ENCODE measurements around the gene MAP7. TPM values are rescaled to one million over a fixed set of nuclear protein-coding genes. Genes with fewer than 3 reads are reported as not detected.

Gene MAP7
- total and polyA plus RNA-seq, 8 donors, result 15.7 to 22.0 (median 17.3) TPM

- H3K27ac ChIP-seq, result peak overlapping the region in 1 of 2 donors; percentile 4
- no peak for TF ChIP-seq CTCF (IDR thresholded peaks at IDR 0.05)
Observed at GRCh38 chr6:136566007-136566487, 15.8 kb upstream of the MAP7 start.

GRCh38 chr6:136564180-136564579 is 14.0 kb upstream of the MAP7 start:
- ATAC-seq (no peak), DNase-seq (no peak)
- peaks cover 3 to 73% of the 10 kb centered on the region in 2 donors for H3K36me3 ChIP-seq
- intact Hi-C loops (cut with DNase I), result no loop called here
- H3K27me3 ChIP-seq, result no peaks in the 10 kb centered on the region
- no peak overlapping the region for H3K4me3 ChIP-seq
- H3K9me3 ChIP-seq, result no peaks in the 10 kb centered on the region
- no peak for TF ChIP-seq CTCF (IDR thresholded peaks at IDR 0.05)
- H3K27ac ChIP-seq, result no peak overlapping the region
- peaks cover 0 to 3% of the 10 kb centered on the region in 2 donors for H3K4me1 ChIP-seq

More at GRCh38 chr6:136566007-136566487, 15.8 kb upstream of the MAP7 start:
- H3K4me1 ChIP-seq, result peaks cover 0 to 3% of the 10 kb centered on the region in 2 donors
- intact Hi-C loops (cut with DNase I), result no loop called here
- no peak overlapping the region for H3K4me3 ChIP-seq
- H3K9me3 ChIP-seq, result peaks cover 0 to 2% of the 10 kb centered on the region in 2 donors
- ATAC-seq, result peak; percentile 29
- H3K27me3 ChIP-seq, result no peaks in the 10 kb centered on the region
- peak in 2 of 4 donors; percentile 41 to 83 for DNase-seq
- peaks cover 3 to 57% of the 10 kb centered on the region in 2 donors for H3K36me3 ChIP-seq

- intact Hi-C loops (cut with DNase I), result no loop called here
- ATAC-seq, result no peak
- TF ChIP-seq CTCF (IDR thresholded peaks at IDR 0.05), result no peak
- Histone ChIP-seq H3K27me3 (no peaks in the 10 kb centered on the region), H3K27ac (no peak overlapping the region), H3K4me3 (no peak overlapping the region), H3K4me1 (peaks cover 0 to 3% of the 10 kb centered on the region in 2 donors), H3K36me3 (peaks cover 3 to 79% of the 10 kb centered on the region in 2 donors), H3K9me3 (no peaks in the 10 kb centered on the region)
- DNase-seq, result no peak
Observed at GRCh38 chr6:136563386-136564152, 13.3 kb upstream of the MAP7 start.

- no peak for TF ChIP-seq CTCF (IDR thresholded peaks at IDR 0.05)
- ATAC-seq, result no peak
- no peak overlapping the region for H3K4me3 ChIP-seq
- intact Hi-C loops (cut with DNase I), result no loop called here
- H3K27me3 ChIP-seq, result no peaks in the 10 kb centered on the region
- peaks cover 0 to 89% of the 10 kb centered on the region in 2 donors for H3K36me3 ChIP-seq
- no peak overlapping the region for H3K27ac ChIP-seq
- H3K9me3 ChIP-seq, result no peaks in the 10 kb centered on the region
- H3K4me1 ChIP-seq, result peaks cover 0 to 3% of the 10 kb centered on the region in 2 donors
- DNase-seq, result no peak
Observed at GRCh38 chr6:136562211-136562610, 12.0 kb upstream of the MAP7 start.

GRCh38 chr6:136553166-136553787 is 3.1 kb upstream of the MAP7 start:
- Histone ChIP-seq H3K27ac (no peak overlapping the region), H3K4me1 (peaks cover 4 to 19% of the 10 kb centered on the region in 2 donors), H3K27me3 (peaks cover 8 to 34% of the 10 kb centered on the region in 2 donors), H3K4me3 (no peak overlapping the region), H3K9me3 (no peaks in the 10 kb centered on the region), H3K36me3 (peaks cover 0 to 34% of the 10 kb centered on the region in 2 donors)
- intact Hi-C loops (cut with DNase I), result no loop called here
- no peak for ATAC-seq
- TF ChIP-seq CTCF (IDR thresholded peaks at IDR 0.05), result no peak
- no peak for DNase-seq
